Measurements from ENCODE around the gene SYT7.

Gene SYT7

DNA sequence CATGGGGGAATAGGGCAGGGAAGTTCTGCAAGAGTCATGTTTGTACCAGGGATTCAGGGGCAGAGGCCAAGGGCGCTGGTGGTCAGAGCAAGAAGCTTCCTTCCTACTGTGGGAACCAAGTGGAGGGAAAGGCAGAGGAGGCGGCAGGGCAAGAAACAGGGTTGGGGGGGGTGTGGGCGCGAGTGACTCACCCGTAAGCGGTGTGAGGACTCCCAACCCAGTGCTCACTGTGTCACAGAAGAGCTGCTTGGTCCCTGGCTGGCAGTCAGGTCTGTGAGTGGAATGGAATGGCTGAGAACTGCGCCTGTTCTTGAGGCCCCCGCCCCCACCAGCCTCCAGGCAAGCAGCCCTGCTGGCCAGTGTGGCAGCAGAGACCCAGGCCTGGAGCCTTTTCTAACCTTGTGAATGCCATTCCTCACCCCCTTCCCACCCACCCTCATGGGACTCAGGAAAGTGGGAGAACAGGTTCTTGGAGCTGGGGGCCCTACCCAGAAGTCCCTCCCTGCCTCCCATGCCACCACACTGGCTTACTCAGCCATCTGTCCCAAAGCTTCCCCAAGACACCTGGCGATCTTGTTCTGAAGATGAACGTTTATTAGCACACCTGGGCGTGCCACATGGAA, 67.6 kb downstream of the SYT7 start:
- no peak for DNase-seq

DNA sequence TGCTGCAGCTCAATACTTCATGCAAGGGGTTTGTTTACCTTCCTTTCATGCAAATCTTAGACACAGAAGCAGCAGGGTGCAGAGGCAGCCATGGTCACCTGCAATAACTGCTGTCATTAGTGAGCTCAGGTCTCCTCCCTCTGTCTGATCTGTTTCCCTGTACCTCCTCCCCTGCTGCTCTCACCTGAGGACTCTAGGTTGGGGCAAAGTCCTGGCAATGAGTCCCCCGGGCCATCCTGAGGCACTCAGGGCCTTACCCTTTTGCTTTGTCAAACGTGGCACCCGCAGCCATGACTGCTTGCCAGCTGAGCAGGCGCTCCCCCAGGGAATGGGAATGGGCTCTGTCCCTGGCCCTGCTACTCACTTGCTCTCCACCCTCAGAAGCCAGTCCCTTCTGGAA, 68.4 kb downstream of the SYT7 start:
- DNase-seq: peak; percentile 43

DNA sequence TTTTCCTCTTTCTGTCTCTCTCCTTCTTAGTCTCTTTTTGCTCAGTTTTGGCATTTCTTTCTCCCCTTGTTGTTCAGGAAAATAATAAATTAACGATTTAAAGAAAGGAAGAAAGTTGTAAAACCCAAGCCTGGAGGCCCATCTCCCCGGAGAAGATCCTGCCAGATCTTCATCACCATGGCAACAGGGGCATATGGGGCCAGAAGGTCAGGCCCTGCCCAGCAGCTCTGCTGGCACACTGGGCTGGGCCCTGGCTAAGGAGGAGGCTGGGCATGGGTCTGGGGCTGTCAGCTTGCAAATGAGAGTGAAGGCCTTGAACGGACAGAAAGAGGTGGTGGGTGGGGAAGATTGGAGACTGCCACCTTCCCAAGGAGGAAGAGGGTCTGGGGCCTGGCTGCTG, 69.5 kb downstream of the SYT7 start:
- DNase-seq: no peak

DNA sequence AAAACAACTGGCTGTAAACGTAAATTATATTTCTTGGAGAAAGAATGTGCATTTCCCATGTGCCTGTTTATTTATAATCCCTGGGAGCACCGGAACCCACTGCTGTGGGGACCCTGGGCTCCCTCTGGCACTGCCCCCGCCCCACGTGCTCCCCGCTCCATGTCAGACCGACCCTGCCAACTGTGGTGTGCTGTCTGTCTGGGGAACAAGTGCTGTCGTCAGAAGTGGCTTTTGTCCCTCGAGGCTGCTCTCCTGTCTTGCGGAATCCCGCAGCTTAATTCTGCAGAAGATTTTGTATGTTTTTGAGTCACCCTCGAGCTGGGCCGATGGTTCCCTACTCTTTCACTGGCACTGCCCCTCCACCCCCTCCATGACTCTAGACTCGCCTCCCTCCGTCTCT, 69.9 kb downstream of the SYT7 start:
- DNase-seq: no peak

- no peak for DNase-seq
Measured at GRCh38 chr11:61510166-61510919, 70.5 kb downstream of the SYT7 start.

- DNase-seq: peak; percentile 41
Measured at GRCh38 chr11:61509043-61510029, 71.5 kb downstream of the SYT7 start.

- peak; percentile 34 for DNase-seq
Measured at GRCh38 chr11:61507962-61508861, 72.7 kb downstream of the SYT7 start, which contains the start of gene LRRC10B. Gene LRRC10B (plus strand): TSS chr11:61508749. CDS start chr11:61508999, 250 bp downstream.

- DNase-seq: no peak
Measured at GRCh38 chr11:61507012-61507768, 73.7 kb downstream of the SYT7 start.

DNA sequence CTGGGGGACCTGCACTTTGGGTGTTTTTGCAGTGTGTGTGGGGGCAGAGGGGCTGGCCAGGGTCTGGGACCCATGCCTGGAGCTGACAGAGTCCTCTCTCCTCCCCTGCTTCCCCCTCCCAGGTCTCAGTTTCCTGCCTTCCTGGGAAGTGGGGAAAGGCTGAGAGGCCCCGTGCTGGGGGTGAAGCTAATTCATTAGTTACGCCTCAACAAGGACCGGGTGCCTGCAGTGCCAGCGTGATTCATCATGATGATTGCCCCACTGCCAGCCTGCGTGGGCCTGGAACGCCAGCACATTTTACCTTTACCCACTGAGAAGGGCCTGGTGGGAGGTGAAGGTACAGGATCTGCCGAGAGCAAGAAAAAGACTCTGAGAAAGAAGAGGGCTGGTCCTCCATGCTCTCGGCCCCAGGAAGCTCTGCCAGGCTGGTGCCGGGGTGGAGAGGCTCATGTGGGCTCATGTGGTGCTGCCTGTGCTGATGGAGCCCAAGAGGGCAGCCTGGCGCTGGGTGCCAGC, 75.2 kb downstream of the SYT7 start:
- no peak for DNase-seq

DNA sequence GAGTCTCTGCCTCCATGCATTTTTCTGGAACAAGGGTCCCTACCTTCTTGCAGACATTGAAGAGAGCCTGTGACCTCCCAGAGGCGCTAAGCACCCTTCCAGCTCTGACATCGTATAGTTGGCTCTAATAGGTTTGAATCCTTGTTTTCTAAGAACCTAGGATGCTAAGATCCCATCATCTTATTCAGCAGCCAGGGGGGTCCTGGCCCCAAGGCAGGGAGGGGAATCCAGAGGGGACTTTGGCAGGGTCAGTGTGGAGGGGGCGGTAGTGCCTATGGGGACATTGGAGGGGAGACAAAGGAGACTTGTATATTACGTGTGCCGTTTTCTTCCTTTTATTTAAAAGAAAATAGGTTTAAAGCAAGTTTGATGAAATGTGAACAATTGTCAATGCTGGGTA, 75.8 kb downstream of the SYT7 start:
- no peak for DNase-seq

GRCh38 chr11:61503135-61503770, 77.6 kb downstream of the SYT7 start:
- DNase-seq: no peak

GRCh38 chr11:61502522-61502921, 78.4 kb downstream of the SYT7 start:
- DNase-seq: no peak

- DNase-seq: no peak
Measured at GRCh38 chr11:61499816-61500491, 80.9 kb downstream of the SYT7 start.

DNA sequence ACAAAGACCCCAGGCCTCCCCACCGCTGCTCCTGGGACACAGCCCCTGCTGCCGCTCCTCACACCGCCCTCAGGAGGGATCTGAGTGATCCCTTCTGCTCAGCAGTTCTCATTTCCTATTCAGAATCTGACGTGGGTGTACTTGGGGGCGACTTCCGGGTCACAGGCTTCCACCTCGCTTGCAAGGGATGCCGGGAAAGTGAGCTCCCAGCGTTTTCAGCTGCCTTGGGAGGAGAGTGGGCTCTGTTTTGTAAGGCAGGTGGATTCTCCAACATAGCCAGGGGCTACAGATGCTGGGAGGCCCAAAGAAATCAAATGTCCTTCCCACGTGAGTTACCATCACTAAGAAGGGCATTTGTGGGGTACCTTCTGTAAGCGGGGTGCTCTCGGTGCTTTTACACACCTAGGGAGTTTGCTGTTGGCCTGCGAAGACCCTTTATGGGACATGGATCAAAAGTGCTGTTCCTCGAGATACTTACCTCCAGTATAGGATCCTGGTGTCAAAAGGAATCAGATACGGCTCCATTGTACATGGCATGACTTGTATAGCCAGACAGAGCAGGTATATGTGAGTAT, 82.0 kb downstream of the SYT7 start:
- no peak for DNase-seq

DNA sequence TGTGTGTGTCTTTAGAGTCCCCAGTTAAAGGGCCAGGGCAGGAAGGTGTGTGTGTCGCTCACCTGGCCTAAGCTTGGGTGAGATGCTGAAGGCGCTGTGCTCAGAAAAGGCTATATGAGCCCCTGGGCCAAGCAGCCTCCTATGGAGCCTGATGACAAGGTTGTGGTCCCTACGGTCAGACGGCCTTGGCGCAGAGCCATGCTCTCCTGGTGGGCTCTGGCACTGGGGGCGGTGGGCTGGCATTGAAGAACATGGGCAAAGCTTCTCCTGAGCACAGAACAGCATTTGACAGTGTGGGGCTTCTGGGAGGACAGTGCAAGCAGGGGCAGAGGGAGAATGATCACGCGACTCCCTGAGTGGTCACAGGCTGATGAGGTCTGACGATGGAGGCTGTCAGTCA, 83.0 kb downstream of the SYT7 start:
- no peak for DNase-seq

DNA sequence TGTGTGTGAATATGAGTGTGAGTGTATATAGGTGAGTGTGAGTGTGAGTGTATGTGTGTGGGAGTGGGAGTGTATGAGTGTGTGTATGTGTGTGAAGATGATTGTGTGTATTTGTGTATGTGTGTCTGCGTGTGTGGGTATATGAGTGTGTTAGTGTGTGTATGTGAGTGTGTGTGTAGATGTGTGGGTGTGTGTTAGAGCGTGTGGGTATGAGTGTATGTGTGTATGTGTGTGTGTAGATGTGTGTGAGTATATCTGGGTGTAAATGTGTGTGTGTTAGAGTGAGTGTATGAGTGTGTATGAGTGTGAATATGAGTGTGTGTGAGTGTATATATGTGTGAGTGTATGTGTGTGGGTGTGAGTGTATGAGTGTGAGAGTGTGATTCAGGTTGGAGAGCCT, 83.4 kb downstream of the SYT7 start:
- no peak for DNase-seq

GRCh38 chr11:61496602-61497400, 84.1 kb downstream of the SYT7 start:
- no peak for DNase-seq

DNA sequence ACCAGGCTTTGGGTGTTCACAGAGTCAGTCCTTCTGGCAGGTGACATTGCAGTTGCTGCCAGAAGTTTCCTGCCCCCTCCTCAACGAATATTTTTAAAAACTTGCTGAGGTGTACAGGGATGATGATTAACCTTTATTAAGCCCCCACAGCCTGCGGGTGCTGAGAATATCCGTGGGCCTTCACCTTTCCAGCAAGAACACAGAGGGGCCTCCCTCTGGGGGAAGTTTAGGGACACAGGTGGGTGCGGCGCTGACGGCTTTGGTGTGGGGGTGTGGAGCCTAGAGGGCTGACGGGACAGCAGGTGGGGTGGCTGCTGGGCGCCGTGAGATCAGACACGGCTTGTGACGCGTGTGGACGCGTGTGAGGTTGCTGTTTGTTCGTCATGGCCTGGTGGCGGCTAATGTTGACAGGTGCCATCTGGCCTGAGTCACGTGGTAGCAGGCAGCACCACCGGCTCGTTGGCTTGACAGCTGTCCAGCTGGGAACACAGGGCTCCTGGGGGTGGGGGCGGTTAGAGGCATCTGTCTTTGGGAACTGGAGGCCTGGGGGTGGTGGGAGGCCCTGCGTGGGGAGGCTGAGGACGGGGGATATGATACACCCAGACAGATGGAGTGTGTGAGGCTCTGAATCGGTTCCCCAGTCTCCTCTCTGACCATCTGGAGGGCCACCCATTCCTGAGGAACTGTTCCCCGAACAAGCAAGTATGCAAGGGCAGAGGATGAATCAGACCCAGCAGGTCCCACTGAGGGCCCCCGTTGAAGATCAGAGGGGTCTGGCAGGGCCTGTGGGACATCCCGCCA, 84.9 kb downstream of the SYT7 start:
- DNase-seq: peak; percentile 6
